Vagina (tissue), 2 donors: Measurements from ENCODE around the gene ZCCHC14. TPM values are rescaled to one million over a fixed set of nuclear protein-coding genes. Genes with fewer than 3 reads are reported as not detected.

ENCODE experiments used
- DNase-seq, 2 donors: peaks; one replicate each; pipeline ENCODE4 v3.0.0-alpha.2; 2017; ENCODE audit errors: extremely low spot score in 2 of 2
- H3K27ac ChIP-seq: fragments of 200-600 bp; sonication (generic); one replicate; pipeline ENCODE4 v1.5.1; 2019
- H3K27me3 ChIP-seq: fragments of 200-600 bp; sonication (generic); one replicate; pipeline ENCODE4 v1.5.1; 2019
- H3K36me3 ChIP-seq, 2 donors: fragments of 200-600 bp; sonication (generic); one replicate each; pipeline ENCODE4 v1.5.1; 2017 to 2019
- H3K4me1 ChIP-seq: fragments of 200-600 bp; sonication (generic); one replicate; pipeline ENCODE4 v1.5.1; 2019
- H3K4me3 ChIP-seq, 2 donors: fragments of 200-600 bp; sonication (generic); 1 replicate in 1 of 2; 2 replicates in 1 of 2; pipeline ENCODE4 v1.5.1; 2016 to 2019
- H3K9me3 ChIP-seq: fragments of 200-600 bp; sonication (generic); one replicate; pipeline ENCODE4 v1.5.1; 2019
- POLR2A ChIP-seq, 2 donors: fragments of 450-650 bp; IDR thresholded peaks; one replicate each; pipeline ENCODE4 v1.6.1; 2017; ENCODE audit warnings: antibody characterized with exemption in 2 of 2, mild to moderate bottlenecking in 2 of 2, moderate library complexity in 2 of 2
- POLR2AphosphoS5 ChIP-seq, 2 donors: sonication (generic); formaldehyde crosslinking; IDR thresholded peaks; one replicate each; pipeline ENCODE4 v1.9.0; 2017; ENCODE audit warnings: antibody characterized with exemption in 2 of 2, mild to moderate bottlenecking in 2 of 2, low read depth in 1 of 2; ENCODE audit not compliant: insufficient read depth in 1 of 2
- intact Hi-C: fragments of 100-400 bp; cut with DNase I; formaldehyde crosslinking; loops from one replicate; pipeline ENCODE4 v1.15.1; 2023
- total RNA-seq: library from RNA; depleted of rRNA; stranded (reverse); fragments of >200 nt; gene quantifications from one replicate; pipeline ENCODE4 v1.2.3, GENCODE V29; 2016
- TF ChIP-seq, protein P1 (sequence below), 3 experiments: fragments of 450-650 bp in 2 of 3; fragments of 200-600 bp in 1 of 3; sonication (generic) in 1 of 3; IDR thresholded peaks; one replicate each; pipeline ENCODE4 v1.5.1; 2017 to 2019; ENCODE audit warnings: antibody characterized with exemption in 3 of 3, mild to moderate bottlenecking in 2 of 3, moderate library complexity in 2 of 3

The ZCCHC14 gene
- total RNA-seq: 74.2 TPM

DNA sequence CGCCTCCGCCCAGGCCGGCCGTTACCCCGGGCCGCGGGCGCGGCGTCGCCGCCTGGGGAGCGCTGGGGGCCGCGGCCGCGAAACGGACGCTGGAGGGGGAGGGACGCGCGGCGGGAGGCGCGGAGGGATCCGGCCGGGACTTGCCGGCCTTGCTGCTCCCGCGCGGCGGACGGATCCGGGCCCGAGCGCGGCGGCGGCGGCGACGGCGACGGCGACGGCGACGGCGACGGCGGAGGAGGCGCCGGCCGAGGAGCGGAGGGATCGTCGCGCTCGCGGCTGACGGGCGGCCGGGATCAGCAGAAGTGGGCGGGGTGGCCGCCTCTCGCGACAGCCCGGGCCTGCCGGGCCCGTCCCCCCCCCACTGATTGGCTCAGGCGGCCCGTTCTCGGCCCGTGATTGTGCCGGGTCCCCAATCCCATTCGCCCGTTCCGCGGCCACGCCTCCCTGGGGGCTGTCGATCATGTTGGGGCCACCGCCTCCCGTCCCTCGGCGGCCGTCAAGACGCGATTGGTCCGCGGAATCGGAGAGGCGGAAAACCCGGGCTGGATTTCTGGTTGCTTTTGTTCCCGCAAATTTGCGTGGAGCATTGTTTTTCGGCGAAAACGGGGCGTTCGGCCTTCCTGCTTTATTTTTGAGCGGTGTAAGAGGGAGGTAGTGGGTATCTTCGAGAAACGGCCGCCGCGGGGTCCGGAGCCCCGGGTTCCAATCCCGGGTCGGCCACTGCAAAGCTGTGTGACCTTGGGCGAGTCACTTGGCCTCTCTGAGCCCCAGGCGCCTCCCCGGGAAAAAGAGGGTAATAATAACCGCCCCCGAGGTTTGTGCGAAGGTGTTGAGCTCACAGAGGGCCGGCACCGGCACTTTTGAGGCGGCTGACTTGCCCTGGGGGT is at the start of gene ZCCHC14:
TSS of gene ZCCHC14 (minus strand) at position 304 of the 887 bp plus-strand sequence. CDS start 786 bp downstream, outside the sequence.
- Histone ChIP-seq H3K4me1 (peaks cover 46% of the 10 kb centered on the region), H3K27me3 (no peaks in the 10 kb centered on the region), H3K9me3 (no peaks in the 10 kb centered on the region), H3K36me3 (no peaks in the 10 kb centered on the region), H3K4me3 (peak within 1 kb of the TSS; percentile 49 to 68), H3K27ac (peak within 1 kb of the TSS; percentile 71)
- TF ChIP-seq, protein P1, sequence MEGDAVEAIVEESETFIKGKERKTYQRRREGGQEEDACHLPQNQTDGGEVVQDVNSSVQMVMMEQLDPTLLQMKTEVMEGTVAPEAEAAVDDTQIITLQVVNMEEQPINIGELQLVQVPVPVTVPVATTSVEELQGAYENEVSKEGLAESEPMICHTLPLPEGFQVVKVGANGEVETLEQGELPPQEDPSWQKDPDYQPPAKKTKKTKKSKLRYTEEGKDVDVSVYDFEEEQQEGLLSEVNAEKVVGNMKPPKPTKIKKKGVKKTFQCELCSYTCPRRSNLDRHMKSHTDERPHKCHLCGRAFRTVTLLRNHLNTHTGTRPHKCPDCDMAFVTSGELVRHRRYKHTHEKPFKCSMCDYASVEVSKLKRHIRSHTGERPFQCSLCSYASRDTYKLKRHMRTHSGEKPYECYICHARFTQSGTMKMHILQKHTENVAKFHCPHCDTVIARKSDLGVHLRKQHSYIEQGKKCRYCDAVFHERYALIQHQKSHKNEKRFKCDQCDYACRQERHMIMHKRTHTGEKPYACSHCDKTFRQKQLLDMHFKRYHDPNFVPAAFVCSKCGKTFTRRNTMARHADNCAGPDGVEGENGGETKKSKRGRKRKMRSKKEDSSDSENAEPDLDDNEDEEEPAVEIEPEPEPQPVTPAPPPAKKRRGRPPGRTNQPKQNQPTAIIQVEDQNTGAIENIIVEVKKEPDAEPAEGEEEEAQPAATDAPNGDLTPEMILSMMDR (IDR thresholded peaks at IDR 0.05): no peak
- TF ChIP-seq POLR2A (IDR thresholded peaks at IDR 0.05) (peak; percentile 17 to 88), POLR2AphosphoS5 (IDR thresholded peaks at IDR 0.05; ENCODE audit: insufficient read depth in 1 of 2, low read depth in 1 of 2) (peak; percentile 68 to 80)
- peak in 1 of 2 donors; percentile 98 for DNase-seq
- intact Hi-C loops: loop anchor here (10.0 kb wide), 1 partner anchor 78 kb away; no protein-coding TSS in a partner anchor

DNA sequence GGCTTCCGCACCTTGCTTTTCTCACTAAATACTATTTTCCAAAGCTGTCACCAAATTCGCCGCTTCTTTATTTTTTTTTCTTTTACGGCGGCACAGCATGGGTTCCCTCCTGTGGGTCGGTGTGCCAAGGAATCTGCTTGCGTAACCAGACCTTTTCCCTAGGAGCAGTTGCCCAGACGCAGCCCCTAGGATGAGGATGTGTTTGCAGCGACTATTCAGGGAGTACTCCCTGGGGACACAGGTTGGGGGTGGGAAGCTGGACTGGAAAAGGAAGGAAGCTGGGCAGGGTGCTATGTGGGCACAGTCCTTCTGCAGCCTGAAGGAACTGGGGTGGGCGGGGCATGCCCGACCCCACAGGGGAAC is 49.0 kb upstream of the ZCCHC14 start:
- DNase-seq: no peak
- TF ChIP-seq POLR2AphosphoS5 (IDR thresholded peaks at IDR 0.05; ENCODE audit: insufficient read depth in 1 of 2, low read depth in 1 of 2) (no peak), POLR2A (IDR thresholded peaks at IDR 0.05) (no peak)
- TF ChIP-seq, protein P1 (IDR thresholded peaks at IDR 0.05): no peak
- Histone ChIP-seq H3K27me3 (no peaks in the 10 kb centered on the region), H3K36me3 (no peaks in the 10 kb centered on the region), H3K9me3 (no peaks in the 10 kb centered on the region), H3K27ac (peak overlapping the region; percentile 76), H3K4me1 (peaks cover 16% of the 10 kb centered on the region), H3K4me3 (peak overlapping the region in 1 of 2 donors; percentile 16)
- intact Hi-C loops: loop anchor here (10.0 kb wide), 1 partner anchor 107 kb away; no protein-coding TSS in a partner anchor

DNA sequence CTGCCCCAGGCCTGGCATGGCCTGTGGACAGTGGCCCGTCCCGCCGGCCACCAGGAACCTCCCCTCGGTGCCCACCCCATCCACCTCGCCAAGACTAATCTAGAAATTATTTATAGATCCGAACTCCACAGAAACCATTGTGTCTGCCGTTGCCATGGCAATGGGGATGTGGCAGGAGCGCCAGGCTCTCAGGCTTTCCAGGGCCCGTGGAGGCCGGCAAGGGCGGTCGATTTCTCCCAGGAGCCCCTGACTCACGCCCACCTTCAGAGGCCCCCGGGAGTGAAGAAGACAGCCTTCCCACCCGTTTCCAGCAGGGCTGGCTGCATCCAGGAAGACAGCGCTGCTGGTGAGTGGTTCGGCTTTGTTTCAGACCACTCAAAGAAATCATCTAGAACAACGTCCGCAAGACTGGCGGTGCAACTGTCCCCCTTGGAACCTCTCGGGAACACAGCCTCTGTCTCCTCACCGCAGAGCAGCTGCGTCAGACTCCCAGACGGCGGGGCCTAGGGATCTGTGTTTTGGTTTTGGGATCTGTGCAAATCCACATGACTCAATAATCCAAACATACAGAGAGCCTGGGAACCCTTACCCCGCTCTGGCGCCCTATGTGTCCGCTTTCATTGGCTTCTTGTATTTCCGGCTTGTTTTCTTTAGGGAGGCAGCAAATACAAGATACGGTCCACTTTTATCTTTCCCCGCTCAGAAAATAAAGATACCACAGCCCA is 48.5 kb upstream of the ZCCHC14 start:
- H3K4me3 ChIP-seq: peak overlapping the region in 1 of 2 donors; percentile 16
- peaks cover 16% of the 10 kb centered on the region for H3K4me1 ChIP-seq
- H3K27me3 ChIP-seq: no peaks in the 10 kb centered on the region
- TF ChIP-seq POLR2A (IDR thresholded peaks at IDR 0.05) (no peak), POLR2AphosphoS5 (IDR thresholded peaks at IDR 0.05; ENCODE audit: insufficient read depth in 1 of 2, low read depth in 1 of 2) (peak in 1 of 2 donors; percentile 27)
- TF ChIP-seq, protein P1 (IDR thresholded peaks at IDR 0.05): no peak
- no peak for DNase-seq
- H3K36me3 ChIP-seq: no peaks in the 10 kb centered on the region
- H3K9me3 ChIP-seq: no peaks in the 10 kb centered on the region
- H3K27ac ChIP-seq: peak overlapping the region; percentile 76
- intact Hi-C loops: loop anchor here (10.0 kb wide), 1 partner anchor 107 kb away; no protein-coding TSS in a partner anchor

DNA sequence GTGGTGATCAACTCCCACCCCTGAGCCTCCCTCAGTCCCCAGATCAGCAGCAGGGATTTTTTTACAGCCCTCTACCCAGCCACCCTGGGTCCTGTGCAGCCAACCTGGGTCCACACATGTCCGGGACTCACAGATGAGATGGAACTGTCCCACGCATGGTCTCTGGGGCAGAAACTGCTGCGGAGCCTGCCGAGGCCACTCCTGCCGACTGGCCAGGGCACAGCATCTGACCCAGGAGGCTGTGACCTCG is 48.0 kb upstream of the ZCCHC14 start:
- Histone ChIP-seq H3K4me1 (peaks cover 16% of the 10 kb centered on the region), H3K27ac (peak overlapping the region; percentile 76), H3K27me3 (no peaks in the 10 kb centered on the region), H3K36me3 (no peaks in the 10 kb centered on the region), H3K9me3 (no peaks in the 10 kb centered on the region), H3K4me3 (peak overlapping the region in 1 of 2 donors; percentile 16)
- DNase-seq: no peak
- intact Hi-C loops: loop anchor here (10.0 kb wide), 1 partner anchor 106 kb away; no protein-coding TSS in a partner anchor
- TF ChIP-seq, protein P1 (IDR thresholded peaks at IDR 0.05): no peak
- no peak for TF ChIP-seq POLR2A (IDR thresholded peaks at IDR 0.05)
- TF ChIP-seq POLR2AphosphoS5 (IDR thresholded peaks at IDR 0.05; ENCODE audit: insufficient read depth in 1 of 2, low read depth in 1 of 2): no peak
